Measurements from ENCODE around the gene ROR1.

ROR1 gene

GRCh38 chr1:63861052-63861691 is 87.4 kb downstream of the ROR1 start:
- DNase-seq = no peak

- DNase-seq = no peak
These were observed 89.3 kb downstream of the ROR1 start for GRCh38 chr1:63863145-63863544.

- no peak for DNase-seq
These were observed 90.4 kb downstream of the ROR1 start for GRCh38 chr1:63864224-63864641.

DNA sequence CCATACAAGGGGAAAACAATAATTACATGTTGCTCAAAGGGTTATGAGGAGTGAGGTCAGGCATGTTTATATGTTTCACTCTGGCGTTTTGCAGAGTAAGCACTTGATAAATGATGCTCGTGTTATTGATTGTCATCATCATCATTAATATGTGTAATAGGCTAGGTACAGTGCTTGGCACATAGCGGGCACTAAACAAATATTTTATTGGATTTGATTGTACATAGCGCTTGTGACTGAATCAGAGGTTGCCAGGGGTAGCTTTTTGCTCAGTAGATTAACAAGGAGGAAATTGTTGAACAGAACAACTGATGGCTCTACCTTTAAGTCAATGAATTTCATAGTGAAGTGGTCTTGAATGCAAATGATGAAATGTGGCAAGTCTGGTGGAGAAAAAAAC is 91.7 kb downstream of the ROR1 start:
- no peak for DNase-seq

DNA sequence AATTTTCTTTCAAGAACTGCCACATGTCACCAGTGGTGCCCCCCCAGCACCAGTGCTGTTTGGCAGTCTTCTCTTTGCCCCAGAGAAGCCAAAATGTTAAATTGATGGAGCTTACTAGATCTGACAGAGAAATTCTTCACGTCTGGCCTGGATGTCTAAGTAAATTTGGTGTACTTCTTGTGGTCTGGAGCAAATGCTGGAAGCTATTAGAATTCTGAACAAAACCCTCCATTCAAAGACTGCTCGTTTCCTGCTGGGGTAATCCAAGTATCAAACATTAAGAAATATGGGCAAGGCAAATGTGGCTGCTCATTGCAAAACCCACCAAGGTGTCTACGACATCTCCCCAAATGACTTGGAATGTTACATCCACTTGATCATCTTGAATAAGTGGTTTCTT is 92.3 kb downstream of the ROR1 start:
- DNase-seq = no peak

- DNase-seq = no peak
These were observed 93.8 kb downstream of the ROR1 start for GRCh38 chr1:63867429-63868176.

DNA sequence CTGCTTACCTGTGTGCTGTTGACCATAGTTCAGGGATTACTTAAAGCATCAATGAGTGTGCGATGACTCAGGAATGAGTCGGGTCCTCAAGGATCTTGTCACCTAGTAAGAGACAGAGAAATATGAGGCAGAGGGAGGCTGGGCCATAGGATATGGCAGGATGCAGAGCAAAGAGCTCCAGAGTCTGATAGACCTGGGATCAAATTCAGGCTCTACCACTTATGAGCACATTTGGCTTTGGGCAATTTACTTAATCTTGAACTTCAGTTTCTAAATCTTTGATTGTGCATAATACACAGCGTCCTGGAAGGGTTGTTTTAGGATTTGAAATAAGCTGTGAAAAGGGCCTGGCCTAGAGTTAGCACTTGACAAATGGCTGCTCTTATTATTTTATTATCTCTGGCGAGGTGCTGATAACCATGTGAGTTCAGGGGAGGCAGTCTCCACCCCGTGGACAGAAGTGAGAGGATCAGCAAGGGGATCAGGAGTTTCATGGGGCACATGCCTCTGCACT is 94.5 kb downstream of the ROR1 start:
- no peak for DNase-seq

- DNase-seq = no peak
These were observed 96.3 kb downstream of the ROR1 start for GRCh38 chr1:63870152-63870551.

- DNase-seq = no peak
These were observed 97.6 kb downstream of the ROR1 start for GRCh38 chr1:63871463-63871862.

- no peak for DNase-seq
These were observed 99.9 kb downstream of the ROR1 start for GRCh38 chr1:63873751-63874150.

- no peak for DNase-seq
These were observed 100.6 kb downstream of the ROR1 start for GRCh38 chr1:63874278-63874880.

- DNase-seq = no peak
These were observed 101.8 kb downstream of the ROR1 start for GRCh38 chr1:63875636-63876035.

DNA sequence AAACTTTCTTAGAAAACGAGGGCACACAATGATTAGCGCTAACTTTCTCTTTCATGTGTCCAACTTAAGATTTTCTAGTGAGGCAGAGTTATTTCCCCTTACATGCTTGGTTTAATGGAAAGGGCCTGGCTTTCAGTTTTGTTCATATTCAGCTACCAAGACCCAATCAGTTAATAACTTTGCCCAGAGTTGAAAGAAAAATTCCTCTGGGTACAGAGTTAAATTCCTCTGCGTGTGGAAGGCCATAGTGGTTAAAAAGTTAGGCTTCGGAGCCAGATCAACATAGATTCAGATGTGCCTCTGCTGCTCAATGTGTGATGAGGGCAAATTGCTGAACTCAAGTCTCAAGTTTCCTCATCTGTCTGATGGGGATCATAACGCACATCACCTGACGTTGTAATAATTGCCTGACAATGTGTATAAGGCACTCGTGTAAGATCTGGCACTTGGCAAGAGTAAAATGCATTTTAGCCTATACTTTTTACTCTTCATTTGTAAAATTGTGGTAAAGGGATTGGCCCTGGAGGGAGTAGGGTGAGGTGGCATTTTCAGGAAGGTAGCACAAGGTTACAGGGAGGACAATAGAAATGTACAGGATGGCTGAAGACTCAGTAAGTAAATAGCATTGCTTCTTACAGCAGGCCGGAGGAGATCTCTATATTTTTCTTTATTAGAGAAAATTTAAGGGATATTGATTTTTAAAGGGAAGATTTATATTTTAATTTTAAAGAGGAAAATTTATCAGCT is 103.4 kb downstream of the ROR1 start:
- no peak for DNase-seq

- DNase-seq = no peak
These were observed 104.0 kb downstream of the ROR1 start for GRCh38 chr1:63877816-63878215.

- no peak for DNase-seq
These were observed 105.1 kb downstream of the ROR1 start for GRCh38 chr1:63878932-63879331.

GRCh38 chr1:63880958-63881576 is 107.2 kb downstream of the ROR1 start:
- DNase-seq = no peak

DNA sequence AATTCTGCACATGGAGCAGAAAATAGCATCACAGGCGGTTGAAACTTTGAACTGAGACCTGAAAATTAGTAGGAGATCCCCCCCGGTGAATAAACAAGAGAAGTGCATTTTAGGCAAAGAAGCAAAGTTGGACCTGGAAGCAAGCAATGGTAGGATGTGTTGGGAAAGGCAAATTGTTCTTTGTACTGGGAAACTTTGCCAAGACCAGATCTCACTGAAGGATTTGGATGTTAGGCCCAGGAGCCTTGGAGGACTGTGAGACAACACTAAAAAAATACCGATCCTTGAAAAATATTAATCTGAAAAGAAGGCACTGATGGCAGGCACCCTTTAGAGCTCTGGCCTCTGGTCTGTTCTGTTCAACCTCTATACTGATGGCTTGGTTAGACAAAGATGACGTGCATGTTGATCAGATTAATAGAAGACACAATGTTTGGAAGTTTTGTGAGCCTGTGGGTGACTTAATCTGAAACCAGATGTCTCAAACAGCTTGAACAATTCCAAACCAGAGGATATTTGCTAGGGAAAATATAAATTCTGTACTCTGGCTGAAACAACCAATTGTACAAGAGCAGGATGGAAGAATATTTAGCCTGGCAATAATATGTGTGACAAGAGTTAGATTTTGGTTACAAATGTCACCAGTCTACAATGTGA is 108.4 kb downstream of the ROR1 start:
- no peak for DNase-seq

GRCh38 chr1:63883494-63884235 is 109.8 kb downstream of the ROR1 start:
- no peak for DNase-seq

DNA sequence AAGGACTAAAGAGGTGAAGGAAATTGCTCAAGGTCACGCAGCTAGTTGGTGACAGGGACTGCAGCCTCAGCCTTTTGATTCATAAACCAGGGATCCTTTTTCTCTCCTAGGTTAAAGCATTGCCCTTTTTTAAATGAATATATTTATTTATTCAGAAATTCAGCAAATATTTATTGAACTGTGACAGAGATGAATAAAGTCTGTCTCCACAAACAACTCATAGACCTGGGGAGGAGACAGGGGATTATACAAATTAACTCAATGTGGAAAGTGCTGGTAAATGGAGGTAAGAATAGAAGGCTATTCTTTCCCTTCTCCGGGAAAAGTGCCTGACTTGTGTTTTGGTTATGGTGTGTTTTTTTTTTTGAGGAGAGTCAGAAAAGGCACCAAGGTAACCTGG is 110.7 kb downstream of the ROR1 start:
- no peak for DNase-seq

- DNase-seq = no peak
These were observed 112.1 kb downstream of the ROR1 start for GRCh38 chr1:63885899-63886298.

DNA sequence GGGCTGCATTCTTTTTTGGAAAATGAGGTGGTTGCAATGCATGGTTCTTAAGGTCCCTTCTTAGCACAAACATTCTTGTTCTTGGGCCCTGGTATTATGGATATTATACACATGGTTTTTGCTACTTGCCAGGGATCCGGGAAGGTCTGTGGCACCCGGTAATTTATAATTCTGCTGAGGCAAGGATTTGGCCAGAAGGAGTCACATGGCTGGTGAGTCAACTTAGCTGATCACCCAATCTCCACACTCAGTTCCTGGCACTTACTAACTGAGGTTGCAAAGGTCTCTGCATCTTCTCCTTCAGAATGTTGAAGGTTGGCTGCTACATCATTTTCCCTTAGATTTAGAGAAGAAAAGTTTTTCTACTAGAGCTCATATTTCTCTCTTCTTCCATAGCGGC is 112.5 kb downstream of the ROR1 start:
- no peak for DNase-seq

- DNase-seq = no peak
These were observed 114.0 kb downstream of the ROR1 start for GRCh38 chr1:63887809-63888208.

Data from stimulated activated naive CD4-positive, alpha-beta T cell (primary cell).